Measurements from ENCODE around the gene ISCU.

DNA sequence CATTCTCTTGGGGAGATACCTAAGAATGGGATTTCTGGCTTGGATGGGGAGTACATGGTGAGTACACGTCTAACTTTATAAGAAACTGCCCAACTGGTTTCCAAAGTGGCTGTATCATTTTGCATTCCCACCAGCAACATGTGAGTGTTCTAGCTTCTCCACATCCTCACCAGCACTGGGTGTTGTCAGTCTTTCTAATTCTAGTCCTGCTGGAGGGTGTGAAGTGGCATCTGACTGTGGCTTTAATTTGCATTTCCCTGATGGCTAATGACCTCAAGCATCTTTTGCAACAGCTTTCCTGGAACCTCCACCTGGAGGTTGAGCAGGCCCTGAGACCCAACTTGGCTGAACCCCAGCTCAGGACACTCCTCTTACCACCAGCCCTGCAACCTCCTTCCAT, 53.5 kb downstream of the ISCU start:
- TF ChIP-seq, protein P1, sequence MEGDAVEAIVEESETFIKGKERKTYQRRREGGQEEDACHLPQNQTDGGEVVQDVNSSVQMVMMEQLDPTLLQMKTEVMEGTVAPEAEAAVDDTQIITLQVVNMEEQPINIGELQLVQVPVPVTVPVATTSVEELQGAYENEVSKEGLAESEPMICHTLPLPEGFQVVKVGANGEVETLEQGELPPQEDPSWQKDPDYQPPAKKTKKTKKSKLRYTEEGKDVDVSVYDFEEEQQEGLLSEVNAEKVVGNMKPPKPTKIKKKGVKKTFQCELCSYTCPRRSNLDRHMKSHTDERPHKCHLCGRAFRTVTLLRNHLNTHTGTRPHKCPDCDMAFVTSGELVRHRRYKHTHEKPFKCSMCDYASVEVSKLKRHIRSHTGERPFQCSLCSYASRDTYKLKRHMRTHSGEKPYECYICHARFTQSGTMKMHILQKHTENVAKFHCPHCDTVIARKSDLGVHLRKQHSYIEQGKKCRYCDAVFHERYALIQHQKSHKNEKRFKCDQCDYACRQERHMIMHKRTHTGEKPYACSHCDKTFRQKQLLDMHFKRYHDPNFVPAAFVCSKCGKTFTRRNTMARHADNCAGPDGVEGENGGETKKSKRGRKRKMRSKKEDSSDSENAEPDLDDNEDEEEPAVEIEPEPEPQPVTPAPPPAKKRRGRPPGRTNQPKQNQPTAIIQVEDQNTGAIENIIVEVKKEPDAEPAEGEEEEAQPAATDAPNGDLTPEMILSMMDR (IDR thresholded peaks at IDR 0.05), result no peak
- TF ChIP-seq POLR2A (IDR thresholded peaks at IDR 0.05) (no peak), POLR2AphosphoS5 (IDR thresholded peaks at IDR 0.05) (no peak), EP300 (IDR thresholded peaks at IDR 0.05) (no peak)

Measured in stomach (tissue), 4 donors.